GM21825 (cell line): ENCODE data around the gene MCOLN2.
A peak's percentile ranks its signal among the peaks of the same experiment; 100 is the strongest.
"Not testable (repeated sequence)": the region's sequence is repeated elsewhere in the genome, so short reads cannot be mapped to it uniquely, and the experiment has no call there.

ENCODE experiments used
- ATAC-seq: cut with Tn5 transposase; IDR thresholded peaks from one replicate; pipeline ENCODE4 v1.9.1; 2021; ENCODE audit warnings: mild to moderate bottlenecking, moderate library complexity; ENCODE audit not compliant: unreplicated experiment

Gene MCOLN2

DNA sequence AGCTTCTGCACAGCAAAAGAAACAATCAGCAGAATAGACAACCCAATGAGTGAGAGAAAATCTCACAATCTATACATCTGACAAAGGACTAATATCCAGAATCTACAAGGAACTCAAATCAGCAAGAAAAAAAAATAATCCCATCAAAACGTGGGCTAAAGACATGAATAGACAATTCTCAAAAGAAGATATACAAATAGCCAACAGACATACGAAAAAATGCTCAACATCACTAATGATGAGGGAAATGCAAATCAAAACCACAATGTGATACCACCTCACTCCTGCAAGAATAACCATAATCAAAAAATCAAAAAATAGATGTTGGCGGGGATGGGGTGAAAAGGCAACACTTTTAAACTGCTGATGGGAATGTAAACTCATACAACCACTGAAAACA is 10.4 kb downstream of the MCOLN2 start:
- not testable (repeated sequence) for ATAC-seq

DNA sequence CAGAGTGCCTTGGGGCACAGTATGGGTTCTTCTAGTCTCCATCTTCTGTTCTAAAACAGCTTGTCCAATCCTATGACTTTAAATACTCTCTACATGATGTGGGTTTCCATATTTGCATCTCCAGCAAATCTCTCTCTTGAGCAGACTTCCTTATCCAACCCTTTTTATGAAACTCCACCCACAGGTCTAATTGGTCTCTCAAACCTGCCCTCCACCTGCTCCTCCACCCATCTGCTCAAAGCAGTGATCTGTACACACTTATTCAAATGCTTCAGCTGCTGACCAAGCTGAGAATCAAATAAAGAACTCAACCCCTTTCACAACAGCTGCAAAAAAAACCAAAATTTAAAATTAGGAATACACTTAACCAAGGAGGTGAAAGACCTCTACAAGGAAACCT is 11.5 kb downstream of the MCOLN2 start:
- ATAC-seq, result no peak

GRCh38 chr1:84982395-84982794 is 14.5 kb downstream of the MCOLN2 start:
- ATAC-seq, result no peak

DNA sequence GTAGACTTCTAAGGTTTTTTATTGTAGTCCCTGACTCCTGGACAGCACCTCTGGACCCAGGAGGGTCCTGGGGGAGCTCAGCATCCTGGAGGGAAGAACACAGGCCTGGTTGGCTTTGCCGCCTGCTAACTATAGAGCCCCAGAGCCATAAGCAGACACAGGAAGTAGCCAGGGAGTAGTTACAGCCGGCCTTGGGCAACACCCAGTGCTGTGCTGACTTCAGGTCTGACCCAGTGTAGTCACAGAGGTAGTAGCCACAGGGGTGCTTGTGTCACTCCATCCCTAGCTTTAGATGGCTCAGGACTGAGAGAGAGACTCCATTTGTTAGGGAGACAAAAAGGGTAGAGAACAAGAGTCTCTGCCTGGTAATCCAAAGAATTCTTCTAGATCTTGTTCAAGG is 21.9 kb downstream of the MCOLN2 start:
- peak; percentile 31 for ATAC-seq

DNA sequence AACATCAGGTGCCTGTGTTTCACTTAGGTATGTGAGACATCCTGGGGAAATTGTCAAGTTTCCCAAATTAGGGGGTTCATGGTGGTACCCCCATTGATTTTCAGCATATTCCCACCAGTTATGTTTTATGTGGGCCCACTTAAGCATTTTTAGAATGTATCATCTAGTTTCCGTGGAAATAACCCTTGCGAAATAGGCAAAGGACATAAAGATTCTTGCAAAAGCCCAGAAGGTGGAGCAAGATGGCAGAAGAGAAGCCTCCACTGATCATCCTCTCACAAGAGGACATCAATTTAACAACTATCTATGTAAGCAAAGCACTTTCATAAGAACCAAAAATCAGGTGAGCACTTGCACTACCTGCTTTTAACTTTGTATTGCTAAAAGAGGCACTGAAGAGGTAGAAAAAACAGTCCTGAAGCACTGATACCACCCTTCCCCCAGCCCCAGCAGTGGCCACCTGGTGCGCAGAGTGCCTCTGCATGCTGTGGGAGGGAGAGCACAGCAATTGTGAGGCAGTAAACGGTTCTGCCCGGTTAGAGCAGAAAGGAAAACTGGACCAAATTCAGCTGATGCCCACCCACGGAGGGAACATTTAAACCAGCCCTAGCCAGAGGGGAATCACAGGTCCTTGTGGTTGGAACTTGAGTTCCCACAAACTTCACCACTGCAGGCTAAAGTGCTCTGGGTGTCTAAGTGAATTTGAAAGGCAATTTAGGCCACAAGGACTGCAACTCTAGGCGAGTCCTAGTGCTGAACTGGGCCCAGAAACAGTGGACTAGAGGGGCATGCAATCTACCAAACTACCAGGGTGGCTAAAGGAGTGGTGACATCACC is 23.2 kb downstream of the MCOLN2 start:
- ATAC-seq, result peak; percentile 34

DNA sequence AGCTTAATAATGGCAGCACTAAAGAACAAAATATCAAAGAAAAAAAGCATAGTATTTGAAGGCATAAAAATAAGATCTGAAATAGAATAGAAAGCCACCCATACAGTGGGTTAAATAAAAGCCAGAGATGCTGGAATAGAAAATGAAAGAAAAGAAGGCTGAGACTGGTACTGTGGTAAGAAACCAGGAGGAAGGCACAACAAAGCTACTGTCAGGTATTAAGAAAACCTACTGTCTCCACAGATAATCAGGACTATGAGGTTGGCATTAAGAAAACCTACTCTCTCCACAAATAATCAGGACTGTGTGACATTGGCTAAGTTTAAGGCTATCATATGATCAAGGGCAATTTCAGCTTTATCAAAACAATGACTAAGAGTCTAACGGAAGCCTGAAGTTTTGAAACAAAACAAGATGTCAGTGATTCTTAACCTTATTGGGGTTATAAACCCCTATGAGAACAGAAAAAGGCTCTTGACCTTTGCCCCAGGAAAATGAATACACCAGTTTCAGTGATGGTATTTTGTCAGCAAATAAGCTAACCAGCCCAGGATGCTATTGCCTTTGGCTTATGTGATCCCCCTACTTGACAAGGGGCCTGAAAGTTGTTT is 24.4 kb downstream of the MCOLN2 start:
- peak; percentile 34 for ATAC-seq

GRCh38 chr1:84971957-84972356 is 25.0 kb downstream of the MCOLN2 start:
- no peak for ATAC-seq

DNA sequence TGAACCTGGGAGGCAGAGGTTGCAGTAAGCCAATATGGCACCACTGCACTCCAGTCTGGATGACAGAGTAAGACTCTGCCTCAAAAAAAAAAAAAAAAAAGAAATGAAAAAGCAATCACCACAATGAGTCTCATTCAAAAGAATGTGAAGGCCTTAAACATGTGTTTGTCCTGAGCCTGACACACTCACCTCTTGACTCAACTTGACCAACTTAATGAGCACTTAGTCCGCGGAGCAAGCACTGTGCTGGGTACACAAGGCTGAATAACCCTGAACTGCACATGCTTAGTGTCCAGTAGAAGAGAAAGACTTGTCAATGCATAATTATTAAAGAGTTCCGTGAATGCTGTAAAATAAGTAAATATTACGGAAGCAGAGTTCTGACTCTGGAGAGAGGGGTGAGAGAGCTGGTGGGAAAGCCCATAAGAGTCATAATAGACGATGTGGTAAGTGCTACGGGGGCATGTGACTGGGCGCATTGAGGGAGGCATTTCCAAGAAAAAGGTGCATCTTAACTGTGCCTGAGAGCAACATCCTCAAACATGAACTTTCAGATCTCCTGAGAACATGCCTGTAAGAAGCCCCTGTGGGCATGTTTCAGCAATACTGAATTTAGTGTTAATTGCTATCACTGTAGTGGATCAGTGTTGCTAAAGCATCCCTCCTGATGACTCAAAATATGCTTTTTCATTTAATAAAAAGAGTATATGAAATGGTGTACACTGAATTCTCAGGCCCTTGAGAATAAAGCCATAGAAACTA is 27.2 kb downstream of the MCOLN2 start:
- ATAC-seq, result peak; percentile 51

- ATAC-seq, result no peak
These were observed 28.0 kb downstream of the MCOLN2 start for GRCh38 chr1:84968865-84969264.

- ATAC-seq, result no peak
These were observed 28.8 kb downstream of the MCOLN2 start for GRCh38 chr1:84968101-84968500.

- ATAC-seq, result no peak
These were observed 29.2 kb downstream of the MCOLN2 start for GRCh38 chr1:84967666-84968065.

- no peak for ATAC-seq
These were observed 33.9 kb downstream of the MCOLN2 start for GRCh38 chr1:84963021-84963420.

- ATAC-seq, result no peak
These were observed 35.6 kb downstream of the MCOLN2 start for GRCh38 chr1:84961316-84961715.

GRCh38 chr1:84960371-84960770 is 36.5 kb downstream of the MCOLN2 start:
- no peak for ATAC-seq

DNA sequence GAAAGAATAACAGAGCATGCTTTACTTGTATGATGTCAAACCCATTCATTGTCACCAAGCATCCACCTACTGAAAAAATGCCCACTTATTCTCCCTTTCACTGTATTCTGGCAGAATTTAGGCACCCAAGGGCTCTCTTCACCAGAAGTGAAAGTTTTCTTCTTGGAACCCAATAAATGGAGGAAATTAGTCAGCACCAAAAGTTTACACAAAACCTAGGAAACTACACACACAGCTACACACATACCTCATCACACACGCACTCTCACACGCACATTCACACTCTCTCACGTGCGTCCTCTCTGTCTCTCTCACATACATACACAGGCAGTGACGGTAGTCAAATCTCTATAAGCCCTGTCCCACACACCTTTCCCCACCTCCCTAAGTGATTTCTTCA is 37.6 kb downstream of the MCOLN2 start:
- peak; percentile 59 for ATAC-seq

DNA sequence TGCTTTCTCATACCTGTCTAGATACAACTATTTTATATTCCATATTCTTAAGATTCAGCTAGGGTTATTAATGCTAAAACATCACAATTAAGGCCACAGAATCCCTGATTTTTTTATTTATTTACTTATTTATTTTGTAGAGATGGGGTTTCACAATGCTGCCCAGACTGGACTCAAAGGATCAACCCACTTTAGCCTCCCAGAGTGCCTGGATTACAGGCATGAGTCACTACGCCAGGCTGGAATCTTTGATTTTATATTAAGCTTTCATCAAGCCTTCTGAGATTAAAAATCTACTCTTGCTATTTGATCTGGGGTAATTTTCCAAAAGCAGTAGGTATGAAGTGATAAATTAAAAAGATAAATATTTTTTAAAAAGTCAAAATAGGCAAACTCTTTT is 38.9 kb downstream of the MCOLN2 start:
- ATAC-seq, result no peak

- no peak for ATAC-seq
These were observed 40.3 kb downstream of the MCOLN2 start for GRCh38 chr1:84956655-84957054.

DNA sequence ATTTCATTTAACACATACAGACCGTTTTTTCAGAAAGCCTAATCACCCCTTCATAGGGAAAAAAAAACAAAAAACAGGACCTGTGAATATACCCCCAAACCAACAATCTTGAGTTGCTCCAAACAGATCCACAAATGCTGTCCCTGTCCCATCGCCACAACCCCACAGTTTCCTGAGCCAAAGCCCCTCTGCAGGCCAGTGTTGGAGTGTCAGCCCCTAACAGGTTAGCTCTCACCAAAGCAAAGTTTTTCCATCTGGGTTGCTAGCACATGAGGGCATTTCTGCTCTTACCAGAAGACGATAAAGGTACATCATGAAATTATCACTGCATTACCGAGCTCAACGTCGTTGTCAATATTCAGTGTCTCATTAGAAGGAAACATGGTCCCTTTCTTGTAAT is 40.8 kb downstream of the MCOLN2 start:
- no peak for ATAC-seq

DNA sequence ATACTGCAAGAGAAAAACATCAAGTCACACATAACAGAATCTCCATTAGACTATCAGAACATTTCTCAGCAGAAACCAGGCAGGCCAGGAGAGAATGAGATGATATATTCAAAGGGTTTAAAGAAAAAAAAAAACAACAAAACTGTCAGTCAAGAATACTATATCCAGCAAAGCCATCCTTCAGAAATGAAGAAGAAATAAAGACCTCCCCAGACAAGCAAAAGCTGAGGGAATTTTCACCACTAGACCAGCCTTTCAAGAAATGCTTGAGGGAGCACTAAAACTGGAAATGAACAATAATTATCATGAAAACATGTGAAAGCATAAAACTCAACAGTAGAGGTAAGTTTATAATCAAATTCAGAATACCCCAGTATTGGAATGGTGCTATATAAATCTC is 47.2 kb downstream of the MCOLN2 start:
- no peak for ATAC-seq

DNA sequence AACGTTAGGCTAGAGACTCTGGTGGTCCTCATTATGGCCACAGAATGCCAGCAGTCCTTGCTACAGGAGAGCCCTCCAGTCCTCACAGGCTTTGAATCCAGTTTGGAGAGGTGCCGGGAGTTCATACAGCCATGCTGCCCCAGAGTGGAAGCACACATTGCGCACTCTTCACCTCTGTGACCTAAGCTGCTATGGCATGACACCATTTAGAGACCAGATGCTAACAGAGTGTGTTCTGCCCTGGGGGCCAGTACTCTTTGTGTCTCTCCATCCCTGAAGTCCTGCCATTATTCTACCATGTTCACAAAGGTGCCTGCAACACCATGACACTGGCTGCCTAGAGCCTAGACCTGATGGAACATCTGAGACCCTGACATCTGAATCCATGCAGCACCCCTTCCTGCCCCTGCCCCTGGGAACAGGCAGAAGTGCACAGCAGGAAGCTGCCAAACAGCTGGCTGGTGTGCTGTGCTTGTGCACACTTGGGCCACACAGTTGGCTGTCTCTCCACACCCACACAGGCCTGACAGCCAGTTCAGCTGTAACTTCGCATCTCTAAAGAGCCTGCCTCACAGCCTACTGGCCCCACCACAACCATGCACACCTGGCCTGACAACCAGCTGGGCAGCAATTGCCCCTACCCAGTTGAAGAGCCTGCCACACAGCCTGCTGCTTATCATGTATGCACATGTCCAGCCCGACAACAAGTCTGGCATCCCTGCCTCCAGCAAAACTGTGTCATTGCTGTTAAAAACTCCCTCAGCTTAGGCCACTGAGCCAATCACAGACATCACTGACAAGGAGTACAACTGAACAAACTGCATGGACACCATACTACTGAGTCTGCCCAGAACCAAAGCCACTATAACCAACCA is 49.1 kb downstream of the MCOLN2 start:
- ATAC-seq, result no peak

GRCh38 chr1:84946631-84947030 is 50.3 kb downstream of the MCOLN2 start:
- no peak for ATAC-seq
